NOMO-1 (cell line): Measurements from ENCODE around the gene MCM8.
"Not testable (repeated sequence)": the region's sequence is repeated elsewhere in the genome, so short reads cannot be mapped to it uniquely, and the experiment has no call there.

Experiments
- DNase-seq, 2 experiments: peaks; one replicate each; lab custom pipeline; 2025; ENCODE audit not compliant: unreplicated experiment in 2 of 2; lab: John Stamatoyannopoulos, UW

Gene MCM8

GRCh38 chr20:5999783-6000182 lies 49.3 kb downstream of the MCM8 start:
- DNase-seq: no peak

GRCh38 chr20:6000871-6001270 lies 50.4 kb downstream of the MCM8 start:
- DNase-seq: no peak

- no peak for DNase-seq
Observed at GRCh38 chr20:6006603-6006949, 56.1 kb downstream of the MCM8 start.

- DNase-seq: peak in 1 of 2 experiments; percentile 22
Observed at GRCh38 chr20:6007094-6007528, 56.7 kb downstream of the MCM8 start.

GRCh38 chr20:6007529-6008103 lies 57.2 kb downstream of the MCM8 start:
- no peak for DNase-seq

- DNase-seq: peak; percentile 88 to 90
Observed at GRCh38 chr20:6008254-6008653, 57.8 kb downstream of the MCM8 start.

DNA sequence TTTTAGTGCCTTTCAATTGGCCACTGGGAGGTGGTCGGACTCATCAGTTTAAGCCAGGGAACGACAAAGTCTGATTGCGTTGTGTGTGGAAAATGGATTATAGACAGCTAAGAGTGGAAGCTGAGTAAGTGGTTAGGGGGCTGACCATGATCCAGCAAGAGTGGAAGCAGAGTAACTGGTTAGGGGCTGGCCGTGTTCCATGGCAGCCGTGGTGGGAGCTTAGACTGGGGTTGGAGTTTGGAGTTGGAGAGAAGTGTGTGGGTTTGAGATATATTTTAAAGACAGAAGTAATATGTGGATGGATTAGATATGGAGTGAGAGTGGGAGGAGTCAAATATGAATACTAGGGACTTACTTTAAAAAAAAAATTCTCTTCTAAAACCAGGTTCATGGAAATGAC lies 61.7 kb downstream of the MCM8 start:
- no peak for DNase-seq

- no peak for DNase-seq
Observed at GRCh38 chr20:6014017-6014416, 63.6 kb downstream of the MCM8 start.

DNA sequence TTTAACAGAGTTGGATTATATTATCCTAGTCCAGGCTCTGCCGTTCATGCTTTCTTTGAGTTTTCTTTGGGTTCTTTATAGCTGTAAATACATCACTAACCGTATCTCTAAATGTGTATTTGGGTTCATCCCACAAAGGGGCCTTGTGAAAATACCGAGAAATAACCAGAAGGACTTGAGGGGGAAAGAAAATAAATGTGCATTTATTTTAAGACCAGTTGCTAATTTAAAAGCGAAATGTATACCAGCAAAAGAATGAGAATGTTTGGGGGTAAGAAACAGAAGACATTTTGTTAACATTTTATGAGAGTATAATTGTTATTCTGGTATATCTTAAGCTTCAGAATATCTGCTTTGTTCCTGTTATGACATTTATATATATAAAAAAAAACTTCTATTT lies 64.5 kb downstream of the MCM8 start:
- no peak for DNase-seq

GRCh38 chr20:6017467-6017866 lies 67.0 kb downstream of the MCM8 start:
- DNase-seq: no peak

DNA sequence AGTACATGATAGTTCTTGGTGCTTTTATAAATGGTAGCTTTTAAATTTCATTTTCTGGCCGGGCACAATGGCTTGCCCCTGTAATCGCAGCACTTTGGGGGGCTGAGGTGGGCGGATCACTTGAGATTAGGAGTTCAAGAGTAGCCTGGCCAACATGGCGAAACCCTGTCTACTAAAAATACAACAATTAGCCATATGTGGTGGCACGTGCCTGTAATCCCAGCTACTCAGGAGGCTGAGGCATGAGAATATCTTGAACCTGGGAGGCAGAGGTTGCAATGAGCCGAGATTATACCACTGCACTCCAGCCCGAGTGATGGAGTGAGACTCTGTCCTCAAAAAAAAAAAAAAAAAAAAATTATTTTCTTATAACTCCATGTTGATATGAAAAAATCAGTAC lies 67.4 kb downstream of the MCM8 start:
- DNase-seq: no peak

DNA sequence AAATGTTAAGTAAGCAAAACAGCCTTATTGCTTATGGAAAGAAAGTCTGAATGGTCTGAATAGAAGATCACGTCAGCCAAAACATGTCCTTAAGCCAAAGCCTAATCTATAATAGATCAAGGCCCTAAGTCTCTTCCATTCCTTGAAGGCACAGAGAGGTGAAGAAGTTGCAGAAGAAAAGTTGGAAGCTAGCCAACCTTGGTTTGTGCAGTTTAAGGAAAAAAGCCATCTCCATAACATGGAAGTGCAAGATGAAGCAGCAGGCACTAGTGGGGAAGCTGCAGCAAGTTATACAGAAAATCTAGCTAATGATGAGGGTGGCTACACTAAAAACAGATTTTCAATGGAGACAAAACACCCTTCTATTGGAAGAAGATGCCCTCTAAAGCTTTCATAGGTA lies 74.3 kb downstream of the MCM8 start:
- DNase-seq: no peak

DNA sequence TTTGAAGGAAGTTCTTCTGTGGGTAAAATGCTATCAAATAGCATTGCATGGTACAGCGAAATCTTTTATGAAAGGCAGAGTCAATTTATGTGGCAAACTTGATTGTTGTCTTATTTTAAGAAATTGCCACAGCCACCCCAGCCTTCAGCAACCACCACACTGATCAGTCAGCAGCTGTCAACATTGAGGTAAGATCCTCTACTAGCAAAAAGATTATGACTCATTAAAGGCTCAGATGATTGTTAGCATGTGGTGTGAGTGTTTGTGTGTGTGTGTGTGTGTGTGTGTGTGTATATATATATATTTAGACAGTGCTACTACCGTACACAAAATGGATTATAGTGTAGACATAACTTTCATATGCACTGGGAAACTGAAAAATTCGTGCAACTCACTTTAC lies 75.6 kb downstream of the MCM8 start:
- no peak for DNase-seq

DNA sequence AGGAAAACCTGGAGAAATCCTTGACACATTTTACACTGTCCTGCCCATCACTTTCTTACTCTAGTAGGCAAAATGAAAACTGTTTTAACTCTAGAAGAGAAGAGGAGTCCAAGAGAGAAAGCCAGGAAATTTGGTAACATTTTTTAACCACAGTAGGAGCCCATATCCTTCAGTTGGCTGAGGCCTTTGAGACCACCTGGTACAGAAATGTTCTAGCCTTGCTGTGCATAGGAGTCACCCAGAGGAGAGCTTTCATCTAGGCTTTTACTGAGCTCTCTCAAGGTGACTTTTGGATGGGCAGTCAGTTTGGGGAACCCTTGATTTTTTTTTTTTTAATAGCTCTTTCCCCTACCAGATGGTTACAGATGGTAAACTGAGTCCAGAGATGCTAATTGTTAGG lies 78.4 kb downstream of the MCM8 start:
- DNase-seq: no peak

- DNase-seq: no peak
Observed at GRCh38 chr20:6029538-6029937, 79.1 kb downstream of the MCM8 start.

- DNase-seq: no peak
Observed at GRCh38 chr20:6030453-6031080, 80.1 kb downstream of the MCM8 start.

- not testable (repeated sequence) for DNase-seq
Observed at GRCh38 chr20:6032907-6033306, 82.5 kb downstream of the MCM8 start.

DNA sequence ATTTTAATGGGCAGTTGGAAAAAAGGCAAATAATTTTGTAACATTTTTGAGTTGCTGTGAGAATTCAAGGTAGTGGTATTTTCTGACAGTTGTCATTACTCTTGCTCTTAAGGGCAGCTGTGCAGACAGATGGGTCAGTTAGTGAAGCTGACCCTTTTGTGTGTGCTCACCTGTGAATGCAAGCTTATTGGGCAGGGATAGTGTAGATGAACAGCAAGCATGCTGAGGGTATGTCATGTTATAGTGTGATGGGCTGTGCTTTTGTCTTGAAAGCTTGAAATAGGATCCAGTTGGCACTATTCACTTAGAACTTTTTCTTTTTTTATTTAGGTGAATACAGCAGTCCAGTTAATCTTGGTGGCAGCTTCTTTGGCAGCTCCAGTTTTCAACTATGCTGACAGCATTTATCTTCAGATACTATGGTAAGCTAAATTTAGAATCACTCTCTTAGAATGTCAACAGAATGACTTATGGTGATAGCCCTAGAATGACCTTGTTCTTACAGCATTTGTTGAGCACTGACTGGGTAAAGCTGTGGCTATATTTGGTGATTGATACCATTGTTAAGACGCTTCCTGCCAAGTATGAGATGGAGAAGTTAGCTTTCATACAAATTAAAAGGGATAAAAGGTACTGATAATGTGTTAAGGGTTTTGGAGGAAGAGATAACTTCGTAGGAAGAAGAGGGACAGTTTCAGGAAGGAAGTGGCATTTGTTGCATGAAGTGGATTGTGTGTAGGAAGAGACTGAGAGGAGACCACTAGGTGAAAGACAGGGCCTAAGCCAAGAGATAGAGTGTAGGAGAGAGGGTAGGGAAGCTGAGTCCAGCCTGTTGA lies 83.9 kb downstream of the MCM8 start:
- peak in 1 of 2 experiments; percentile 19 for DNase-seq

DNA sequence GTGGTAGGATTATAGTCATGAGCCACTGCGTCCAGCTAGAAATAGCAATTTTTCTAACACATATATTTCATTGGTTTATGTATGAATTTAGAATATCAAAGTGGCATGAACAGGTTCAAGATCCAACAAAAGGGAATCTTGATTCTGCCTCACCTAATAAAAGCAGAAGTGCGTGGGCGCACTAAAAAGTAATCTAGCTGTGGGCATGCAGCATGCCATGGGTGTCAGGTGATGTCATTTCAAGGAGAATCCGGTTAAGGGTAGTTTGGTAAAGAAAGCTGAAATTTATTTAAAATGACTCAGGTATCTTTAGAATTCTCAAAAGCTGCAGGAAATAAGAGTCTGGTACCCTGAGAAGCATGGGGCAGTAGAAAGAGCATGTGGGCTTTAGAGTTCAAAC lies 85.8 kb downstream of the MCM8 start:
- DNase-seq: no peak

- DNase-seq: no peak
Observed at GRCh38 chr20:6037082-6037481, 86.6 kb downstream of the MCM8 start.

DNA sequence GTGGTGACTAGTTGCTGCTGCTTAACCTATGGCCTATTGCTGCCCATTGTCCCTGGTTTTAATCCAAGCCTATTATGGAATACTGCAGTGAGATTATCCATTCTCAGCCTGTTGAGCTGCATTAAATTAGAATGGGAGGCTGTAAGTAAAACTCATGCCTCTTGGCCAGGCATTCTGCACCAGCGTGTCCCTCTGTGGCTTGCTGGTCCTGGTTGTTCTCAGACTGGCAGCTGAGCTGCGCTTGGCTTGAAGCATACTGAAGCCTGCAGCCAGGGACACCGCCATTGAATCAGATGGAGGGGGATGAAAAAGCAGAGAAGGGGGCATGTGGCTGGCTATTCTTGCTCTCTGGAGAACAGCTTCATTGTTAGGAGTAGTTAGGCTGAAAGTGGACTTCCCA lies 87.8 kb downstream of the MCM8 start:
- no peak for DNase-seq

DNA sequence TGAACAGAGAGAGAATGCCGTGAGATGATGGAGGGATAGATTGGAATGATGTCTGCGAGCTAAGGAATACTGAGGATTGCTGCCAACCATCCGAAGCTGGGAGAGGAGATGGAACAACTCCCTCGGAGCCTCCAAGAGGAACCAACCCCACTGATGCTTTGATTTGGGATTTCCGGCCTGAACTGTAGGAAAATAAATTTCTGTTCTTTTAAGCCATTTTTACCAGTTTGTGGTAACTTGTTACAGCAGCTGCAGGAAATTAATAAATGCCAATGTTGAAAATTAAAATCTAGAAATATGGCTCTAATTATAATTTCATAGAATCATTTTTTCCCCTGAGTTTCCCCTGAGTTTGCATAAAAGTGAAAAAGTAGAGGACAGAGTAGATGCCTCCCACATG lies 89.3 kb downstream of the MCM8 start:
- no peak for DNase-seq
